Stomach (tissue), 9 donors: ENCODE data around the gene APLN. TPM values are rescaled to one million over a fixed set of nuclear protein-coding genes. Genes with fewer than 3 reads are reported as not detected.

Experiments
- DNase-seq, 2 donors: peaks; one replicate each; pipeline versions ENCODE4 v3.0.0 to v3.0.0-alpha.2; 2013 to 2019
- H3K27ac ChIP-seq, 5 donors: fragments of 200-600 bp in 4 of 5; sonication (generic) in 4 of 5; one replicate each; pipeline ENCODE4 v1.5.1; 2013 to 2019; ENCODE audit warnings: mild to moderate bottlenecking in 1 of 5, moderate library complexity in 1 of 5
- H3K27me3 ChIP-seq, 3 donors: fragments of 200-600 bp; sonication (generic); one replicate each; pipeline ENCODE4 v1.5.1; 2017 to 2019; ENCODE audit warnings: mixed run types in 1 of 3
- H3K36me3 ChIP-seq, 4 donors: fragments of 200-600 bp; sonication (generic); 1 replicate in 3 of 4; 2 replicates in 1 of 4; pipeline ENCODE4 v1.5.1; 2016 to 2019
- H3K4me1 ChIP-seq, 4 donors: fragments of 200-600 bp; sonication (generic); one replicate each; pipeline ENCODE4 v1.5.1; 2016 to 2019
- H3K4me3 ChIP-seq, 4 donors: fragments of 200-600 bp; sonication (generic) in 3 of 4; one replicate each; pipeline ENCODE4 v1.5.1; 2016 to 2019; ENCODE audit warnings: mild to moderate bottlenecking in 1 of 4
- H3K9me3 ChIP-seq, 4 donors: fragments of 200-600 bp; sonication (generic); one replicate each; pipeline ENCODE4 v1.5.1; 2016 to 2019
- CTCF ChIP-seq, 7 experiments: fragments of 450-650 bp in 4 of 7; fragments of 200-600 bp in 3 of 7; sonication (generic) in 3 of 7; IDR thresholded peaks; one replicate each; pipeline ENCODE4 v1.5.1; 2016 to 2019; ENCODE audit warnings: antibody characterized with exemption in 7 of 7, control low read depth in 2 of 7, mild to moderate bottlenecking in 1 of 7
- EP300 ChIP-seq: sonication (generic); formaldehyde crosslinking; IDR thresholded peaks from one replicate; pipeline ENCODE4 v1.6.1; 2017; ENCODE audit warnings: antibody characterized with exemption
- POLR2A ChIP-seq, 4 donors: fragments of 450-650 bp; IDR thresholded peaks; one replicate each; pipeline ENCODE4 v1.6.1; 2016; ENCODE audit warnings: antibody characterized with exemption in 4 of 4, control low read depth in 2 of 4, mild to moderate bottlenecking in 1 of 4, moderate library complexity in 1 of 4
- POLR2AphosphoS5 ChIP-seq, 3 donors: sonication (generic); formaldehyde crosslinking; IDR thresholded peaks; one replicate each; pipeline ENCODE4 v1.6.1; 2016; ENCODE audit warnings: antibody characterized with exemption in 3 of 3
- WGBS, 5 donors: extraction: QIAGEN DNeasy Blood & Tissue Kit in 3 of 5; methylation state at CpG; one replicate each; pipeline versions ENCODE4 v1.1.5 to v1.1.7; 2013 to 2018; 5-methylcytosine and 5-hydroxymethylcytosine counted together
- intact Hi-C: fragments of 100-400 bp; cut with DNase I; formaldehyde crosslinking; loops from one replicate; pipeline ENCODE4 v1.15.1; 2023; ENCODE audit warnings: low total_unique reads
- polyA plus RNA-seq, 3 donors: library from polyadenylated mRNA; stranded (reverse); fragments of 200-250 nt; gene quantifications; one replicate each; pipeline ENCODE4 v1.2.3, GENCODE V29; 2013
- total RNA-seq, 5 donors: library from RNA; depleted of rRNA; stranded (reverse); fragments of >200 nt; gene quantifications; one replicate each; pipeline versions ENCODE4 v1.1.0 to v1.2.3, GENCODE V29; 2014 to 2016
- donor health status: healthy with polysubstance abuse.
- donor health status: Bipolar disorder and iron deficiency.
- donor health status: healthy.

Gene APLN
- total and polyA plus RNA-seq, 8 donors: 0.18 to 1.1 (median 0.37) TPM; not detected in 4

- TF ChIP-seq CTCF (IDR thresholded peaks at IDR 0.05) (peak in 4 of 7 experiments; percentile 18 to 43 (median 23)), POLR2AphosphoS5 (IDR thresholded peaks at IDR 0.05) (no peak)
- peak overlapping the region in 1 of 5 donors; percentile 56 for H3K27ac ChIP-seq
- intact Hi-C loops: no loop called here
- DNase-seq: peak in 1 of 2 donors; percentile 55
- H3K36me3 ChIP-seq: peaks cover 0 to 2% (median 0%) of the 10 kb centered on the region in 4 donors
- 27 to 37% (median 34%) methylated on average over 11 of the region's 11 CpGs for WGBS, 5 donors
- H3K27me3 ChIP-seq: peaks cover 0 to 6% (median 0%) of the 10 kb centered on the region in 3 donors
- H3K4me1 ChIP-seq: peaks cover 0 to 13% (median 0%) of the 10 kb centered on the region in 4 donors
- H3K4me3 ChIP-seq: no peak overlapping the region
- no peaks in the 10 kb centered on the region for H3K9me3 ChIP-seq
These were observed 53.8 kb downstream of the APLN start for GRCh38 chrX:129600981-129601424.

GRCh38 chrX:129599996-129600395 lies 54.8 kb downstream of the APLN start:
- Histone ChIP-seq H3K9me3 (no peaks in the 10 kb centered on the region), H3K27ac (no peak overlapping the region), H3K4me3 (no peak overlapping the region), H3K27me3 (no peaks in the 10 kb centered on the region), H3K36me3 (peaks cover 0 to 7% (median 0%) of the 10 kb centered on the region in 4 donors), H3K4me1 (peaks cover 0 to 7% (median 0%) of the 10 kb centered on the region in 4 donors)
- no peak for TF ChIP-seq CTCF (IDR thresholded peaks at IDR 0.05)
- no peak for TF ChIP-seq POLR2AphosphoS5 (IDR thresholded peaks at IDR 0.05)
- no peak for TF ChIP-seq EP300
- no peak for TF ChIP-seq POLR2A (IDR thresholded peaks at IDR 0.05)
- WGBS, 5 donors: 65 to 87% (median 83%) methylated on average over 5 of the region's 5 CpGs
- intact Hi-C loops: no loop called here
- no peak for DNase-seq

GRCh38 chrX:129599499-129599898 lies 55.3 kb downstream of the APLN start:
- intact Hi-C loops: no loop called here
- WGBS, 5 donors: 65 to 81% (median 72%) methylated on average over 4 to 5 of the region's 5 CpGs
- Histone ChIP-seq H3K27me3 (no peaks in the 10 kb centered on the region), H3K4me3 (no peak overlapping the region), H3K4me1 (peaks cover 0 to 4% (median 0%) of the 10 kb centered on the region in 4 donors), H3K36me3 (peaks cover 0 to 12% (median 2%) of the 10 kb centered on the region in 4 donors), H3K27ac (no peak overlapping the region), H3K9me3 (no peaks in the 10 kb centered on the region)
- no peak for DNase-seq
- TF ChIP-seq EP300 (no peak), CTCF (IDR thresholded peaks at IDR 0.05) (no peak), POLR2AphosphoS5 (IDR thresholded peaks at IDR 0.05) (no peak), POLR2A (IDR thresholded peaks at IDR 0.05) (no peak)

GRCh38 chrX:129597905-129598304 lies 56.9 kb downstream of the APLN start:
- Histone ChIP-seq H3K4me3 (no peak overlapping the region), H3K27ac (no peak overlapping the region), H3K9me3 (no peaks in the 10 kb centered on the region), H3K4me1 (peaks cover 0 to 4% (median 0%) of the 10 kb centered on the region in 4 donors), H3K36me3 (peaks cover 0 to 20% (median 4%) of the 10 kb centered on the region in 4 donors), H3K27me3 (no peaks in the 10 kb centered on the region)
- DNase-seq: no peak
- 69 to 85% (median 78%) methylated on average over 5 of the region's 5 CpGs for WGBS, 5 donors
- TF ChIP-seq EP300: no peak
- no peak for TF ChIP-seq POLR2AphosphoS5 (IDR thresholded peaks at IDR 0.05)
- TF ChIP-seq CTCF (IDR thresholded peaks at IDR 0.05): no peak
- no peak for TF ChIP-seq POLR2A (IDR thresholded peaks at IDR 0.05)
- intact Hi-C loops: no loop called here
